A549 (cell line): Measurements from ENCODE around the gene SNRK. TPM values are rescaled to one million over a fixed set of nuclear protein-coding genes. Genes with fewer than 3 reads are reported as not detected.

Experiments
- ATAC-seq, 2 experiments: fragments of 200-7000 bp in 1 of 2; fragments of >200 bp in 1 of 2; cut with Nextera tagmentation in 1 of 2; cut with Tn5 transposase in 1 of 2; 3 replicates each; pipeline versions ENCODE4 v1.8.0 to v1.9.1; 2018 to 2020; ENCODE audit warnings: mild to moderate bottlenecking in 1 of 2, moderate library complexity in 1 of 2
- CTCF ChIA-PET: fragments of 300-600 bp; sonication (Branson Sonifier 250); formaldehyde crosslinking; extraction: SDS; loops from one replicate; lab custom pipeline; 2021; ENCODE audit warnings: antibody characterized with exemption, inconsistent platforms; lab: Yijun Ruan, JAX
- POLR2A ChIA-PET: fragments of 350-600 bp; formaldehyde crosslinking; extraction: SDS; loops from one replicate; lab custom pipeline; 2021; ENCODE audit warnings: antibody characterized with exemption, inconsistent platforms; lab: Yijun Ruan, JAX
- DNase-seq, 2 experiments: peaks; one replicate each; pipeline versions ENCODE4 v3.0.0 to v3.0.0-alpha.2; 2011 to 2016; ENCODE audit warnings: low read depth in 1 of 2, low spot score in 1 of 2
- FAIRE-seq: peaks from 2 replicates; lab custom pipeline; 2011; peaks lifted over from hg19 to GRCh38; lab: Jason Lieb, UNC
- H3K27ac ChIP-seq, 2 experiments: fragments of >200 bp; sonication (Bioruptor Twin); formaldehyde crosslinking; 3 replicates each; pipeline ENCODE4 v1.5.1; 2016 to 2017
- H3K4me1 ChIP-seq: fragments of >200 bp; sonication (Bioruptor Twin); formaldehyde crosslinking; 3 replicates; pipeline ENCODE4 v1.6.1; 2016
- H3K4me2 ChIP-seq: fragments of >200 bp; sonication (Bioruptor Twin); formaldehyde crosslinking; 3 replicates; pipeline ENCODE4 v1.6.1; 2016
- H3K4me3 ChIP-seq: fragments of >200 bp; sonication (Bioruptor Twin); formaldehyde crosslinking; 3 replicates; pipeline ENCODE4 v1.5.1; 2016
- H3K9me3 ChIP-seq: fragments of >200 bp; sonication (Bioruptor Twin); formaldehyde crosslinking; 3 replicates; pipeline ENCODE4 v1.6.1; 2016
- BHLHE40 ChIP-seq: IDR thresholded peaks from 2 replicates; pipeline ENCODE4 v1.6.1; 2012; ENCODE audit warnings: low read depth, low read length, inconsistent platforms
- CBX2 ChIP-seq: fragments of 200-600 bp; sonication (generic); IDR thresholded peaks from 2 replicates; pipeline ENCODE4 v1.6.1; 2016; ENCODE audit warnings: low read depth, mild to moderate bottlenecking, borderline replicate concordance
- CBX8 ChIP-seq: fragments of 200-600 bp; sonication (generic); IDR thresholded peaks from 2 replicates; pipeline ENCODE4 v1.6.1; 2016
- EHMT2 ChIP-seq: fragments of 200-600 bp; sonication (generic); IDR thresholded peaks from 2 replicates; pipeline ENCODE4 v1.6.1; 2016; ENCODE audit warnings: antibody characterized with exemption, low read depth, mild to moderate bottlenecking, moderate library complexity
- ESRRA ChIP-seq: fragments of 150-350 bp; IDR thresholded peaks from 2 replicates; pipeline ENCODE4 v1.6.1; 2014; ENCODE audit warnings: mild to moderate bottlenecking, low read length, borderline replicate concordance
- GATA3 ChIP-seq: IDR thresholded peaks from 2 replicates; pipeline ENCODE4 v1.6.1; 2012; ENCODE audit warnings: borderline replicate concordance
- HOXB13 ChIP-seq: fragments of 250-450 bp; sonication (Bioruptor Pico); IDR thresholded peaks from 2 replicates; pipeline ENCODE4 v1.5.0; 2020; ENCODE audit warnings: low read depth, mild to moderate bottlenecking, moderate library complexity
- KDM1A ChIP-seq: fragments of 200-600 bp; sonication (generic); IDR thresholded peaks from 2 replicates; pipeline ENCODE4 v1.6.1; 2016; ENCODE audit warnings: low read depth, mild to moderate bottlenecking
- MYC ChIP-seq: IDR thresholded peaks from 2 replicates; pipeline ENCODE4 v1.6.1; 2012; ENCODE audit warnings: mild to moderate bottlenecking, inconsistent platforms, low read length, improper control_type of control experiment, borderline replicate concordance
- PHF8 ChIP-seq: fragments of 200-600 bp; sonication (generic); IDR thresholded peaks from 2 replicates; pipeline ENCODE4 v1.6.1; 2016; ENCODE audit warnings: low read depth, mild to moderate bottlenecking, antibody characterized with exemption, moderate library complexity, borderline replicate concordance
- POLR2A ChIP-seq: IDR thresholded peaks from 2 replicates; pipeline ENCODE4 v1.6.1; 2012; ENCODE audit warnings: mild to moderate bottlenecking, low read length
- POLR2AphosphoS2 ChIP-seq: conservative IDR thresholded peaks from 2 replicates; pipeline ENCODE4 v1.6.1; 2012; ENCODE audit warnings: low read length, improper control_type of control experiment, inconsistent platforms
- RAD21 ChIP-seq, 2 experiments: fragments of >200 bp in 1 of 2; sonication (Bioruptor Twin) in 1 of 2; formaldehyde crosslinking in 1 of 2; IDR thresholded peaks in 1 of 2; conservative IDR thresholded peaks in 1 of 2; 2 replicates in 1 of 2; 3 replicates in 1 of 2; pipeline ENCODE4 v1.6.1; 2012 to 2018; ENCODE audit warnings: inconsistent platforms in 1 of 2
- RCOR1 ChIP-seq: fragments of 150-350 bp; IDR thresholded peaks from 2 replicates; pipeline ENCODE4 v1.6.1; 2014; ENCODE audit warnings: antibody characterized with exemption, low read length, low read depth
- RFX5 ChIP-seq: fragments of 450-650 bp; IDR thresholded peaks from 2 replicates; pipeline ENCODE4 v1.7.1; 2014; ENCODE audit warnings: antibody characterized with exemption, mild to moderate bottlenecking, moderate library complexity
- TP53 ChIP-seq: fragments of 250-450 bp; sonication (Bioruptor Pico); IDR thresholded peaks from 2 replicates; pipeline ENCODE4 v1.5.0; 2021; ENCODE audit warnings: mild to moderate bottlenecking, moderate library complexity
- ZFP36 ChIP-seq: fragments of 450-650 bp; IDR thresholded peaks from 2 replicates; pipeline ENCODE4 v1.6.1; 2014; ENCODE audit warnings: borderline replicate concordance; ENCODE audit not compliant: partially characterized antibody
- WGBS: methylation state at CpG from one replicate; pipeline ENCODE4 v1.1.6; 2017; ENCODE audit errors: missing lambda C conversion rate; 5-methylcytosine and 5-hydroxymethylcytosine counted together
- polyA plus RNA-seq, 4 experiments: library from polyadenylated mRNA; depleted of rRNA in 3 of 4; stranded (reverse); fragments of >200 nt; fragmentation: RNase III in 1 of 4; extraction: RNeasy Plus Mini Kit Qiagen cat#74134 plus additional on column Dnase treatment in 1 of 4; gene quantifications; 2 replicates in 3 of 4; 3 replicates in 1 of 4; pipeline ENCODE4 v1.2.3, GENCODE V29; 2011 to 2017
- TF ChIP-seq, protein P1 (sequence below): fragments of 200-600 bp; sonication (generic); IDR thresholded peaks from 2 replicates; pipeline ENCODE4 v1.6.1; 2016; ENCODE audit warnings: antibody characterized with exemption, mild to moderate bottlenecking, moderate library complexity
- TF ChIP-seq, protein P2 (sequence below): fragments of 250-450 bp; sonication (Bioruptor Pico); IDR thresholded peaks from 2 replicates; pipeline ENCODE4 v1.5.0; 2020; ENCODE audit warnings: low read depth, mild to moderate bottlenecking, moderate library complexity
- TF ChIP-seq, protein P3 (sequence below): fragments of >200 bp; sonication (Bioruptor Twin); formaldehyde crosslinking; IDR thresholded peaks from 2 replicates; pipeline ENCODE4 v1.6.1; 2016
- TF ChIP-seq, protein P4 (sequence below): fragments of 150-350 bp; IDR thresholded peaks from 2 replicates; pipeline ENCODE4 v1.6.1; 2014; ENCODE audit warnings: low read depth, mild to moderate bottlenecking, low read length

The SNRK gene
- polyA plus RNA-seq, 2 of the 4 experiments (the other 2 are of a cell fraction): 3.5 to 7.2 TPM

DNA sequence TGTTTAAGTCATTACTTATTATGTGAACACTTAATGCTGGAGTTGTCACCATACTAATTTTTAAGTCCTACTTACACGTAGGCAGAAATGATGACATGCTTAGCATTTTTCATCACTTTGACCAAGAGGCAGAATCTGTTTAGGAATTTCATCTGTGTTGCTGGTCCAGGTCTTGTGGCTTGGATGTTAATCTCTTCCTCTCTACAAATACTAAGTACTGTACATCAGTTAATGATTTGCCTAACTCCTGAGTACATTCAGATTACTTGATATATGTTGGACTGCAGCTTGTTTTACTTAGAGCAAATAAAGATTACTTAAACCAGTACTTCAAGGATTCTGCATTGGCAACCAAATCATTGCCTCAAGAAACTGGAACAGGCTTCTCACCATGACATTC, 8.6 kb downstream of the SNRK start:
- no peak overlapping the region for H3K4me3 ChIP-seq
- H3K27ac ChIP-seq: no peak overlapping the region; a peak in 1 of 6 replicates
- ATAC-seq (no peak), FAIRE-seq (no peak), DNase-seq (no peak)
- ChIA-PET CTCF (no interaction called here), POLR2A (no interaction called here)
- H3K4me1 ChIP-seq: peaks cover 28% of the 10 kb centered on the region
- no peak for TF ChIP-seq RCOR1
- WGBS: 58% methylated on average over 1 of the region's 1 CpG
- peak overlapping the region; percentile 31; the same call in 2 of the 3 replicates for H3K4me2 ChIP-seq
- no peaks in the 10 kb centered on the region for H3K9me3 ChIP-seq

DNA sequence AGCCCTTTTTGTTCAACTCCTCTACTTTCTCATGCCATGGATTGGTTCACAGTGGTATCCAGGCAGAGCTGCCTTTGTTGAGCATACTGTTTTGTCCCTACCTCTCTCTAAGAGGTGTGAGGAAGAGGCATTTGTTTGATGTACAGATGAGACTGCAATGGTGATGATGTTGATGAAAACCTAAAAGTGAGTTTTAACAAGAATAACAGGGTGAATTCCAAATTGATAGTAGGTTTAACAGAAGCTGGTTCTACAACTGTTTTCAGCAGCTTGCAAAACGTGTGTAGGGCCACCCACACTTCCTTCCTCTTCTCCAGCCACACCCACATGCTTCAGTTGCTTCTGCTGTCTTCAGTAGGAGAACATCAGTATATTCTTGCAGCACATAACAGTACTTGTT, 10.2 kb downstream of the SNRK start:
- no peak for TF ChIP-seq EHMT2
- TF ChIP-seq CBX8: no peak
- no peak for TF ChIP-seq POLR2A
- TF ChIP-seq TP53 (CRISPR knock-in tag): no peak
- TF ChIP-seq BHLHE40: no peak
- TF ChIP-seq ESRRA: no peak
- no peak for TF ChIP-seq ZFP36
- no peak overlapping the region for H3K27ac ChIP-seq
- no peak overlapping the region for H3K4me3 ChIP-seq
- H3K4me1 ChIP-seq: peaks cover 28% of the 10 kb centered on the region
- no peak overlapping the region for H3K4me2 ChIP-seq
- FAIRE-seq (no peak), DNase-seq (no peak), ATAC-seq (no peak)
- POLR2A ChIA-PET: no interaction called here
- 42% methylated on average over 1 of the region's 1 CpG for WGBS
- CTCF ChIA-PET: no interaction called here
- H3K9me3 ChIP-seq: no peaks in the 10 kb centered on the region

DNA sequence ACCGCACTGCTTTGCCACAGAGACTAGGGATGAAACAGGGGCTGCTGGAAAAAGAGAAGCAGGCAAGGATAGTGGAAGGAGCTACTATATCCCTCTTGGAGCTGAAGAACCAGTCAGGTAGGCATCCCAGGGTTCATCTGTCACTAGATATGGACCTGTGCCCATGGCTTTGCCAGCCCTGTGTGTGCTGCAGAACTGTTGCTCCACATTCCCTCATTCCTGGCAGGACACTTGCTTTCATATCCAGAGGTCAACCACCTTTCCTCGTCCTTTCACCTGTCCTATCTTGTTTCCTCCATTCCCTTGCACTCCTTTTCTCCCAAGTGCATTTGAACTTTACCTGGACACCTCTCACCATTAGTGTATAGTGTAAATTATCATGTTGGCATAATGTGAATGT, 12.0 kb downstream of the SNRK start:
- no peak for FAIRE-seq
- POLR2A ChIA-PET: no interaction called here
- 90% methylated on average over 2 of the region's 2 CpGs for WGBS

DNA sequence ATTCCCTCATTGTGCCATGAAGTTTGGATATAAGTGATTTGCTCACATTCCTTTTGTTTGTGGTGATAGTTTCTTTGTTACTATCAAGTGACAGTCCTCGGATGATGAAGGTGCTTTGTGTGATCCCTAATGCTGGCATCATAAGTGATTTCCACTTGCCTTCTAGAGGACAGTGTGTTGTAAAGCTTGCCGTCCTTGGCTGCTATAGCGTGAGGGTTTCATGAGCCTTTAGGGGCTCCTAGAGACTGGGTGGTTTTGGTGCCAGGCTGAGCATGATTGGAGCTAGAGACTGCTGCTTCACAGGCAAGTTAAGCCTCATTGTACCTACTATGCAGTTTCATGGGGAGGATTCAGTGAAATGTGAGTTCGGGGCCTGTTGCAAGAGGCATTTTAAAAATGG, 12.4 kb downstream of the SNRK start:
- ATAC-seq (no peak), FAIRE-seq (no peak), DNase-seq (no peak)
- ChIA-PET CTCF (interaction anchor here (1.0 to 1.3 kb wide), 2 partner anchors 9 to 14 kb away, joined by 3 read pairs; no protein-coding TSS in a partner anchor), POLR2A (no interaction called here)
- Histone ChIP-seq H3K4me1 (peaks cover 24% of the 10 kb centered on the region), H3K27ac (no peak overlapping the region), H3K4me2 (no peak overlapping the region), H3K4me3 (no peak overlapping the region), H3K9me3 (no peaks in the 10 kb centered on the region)
- WGBS: 72% methylated on average over 4 of the region's 4 CpGs
- TF ChIP-seq, protein P1, sequence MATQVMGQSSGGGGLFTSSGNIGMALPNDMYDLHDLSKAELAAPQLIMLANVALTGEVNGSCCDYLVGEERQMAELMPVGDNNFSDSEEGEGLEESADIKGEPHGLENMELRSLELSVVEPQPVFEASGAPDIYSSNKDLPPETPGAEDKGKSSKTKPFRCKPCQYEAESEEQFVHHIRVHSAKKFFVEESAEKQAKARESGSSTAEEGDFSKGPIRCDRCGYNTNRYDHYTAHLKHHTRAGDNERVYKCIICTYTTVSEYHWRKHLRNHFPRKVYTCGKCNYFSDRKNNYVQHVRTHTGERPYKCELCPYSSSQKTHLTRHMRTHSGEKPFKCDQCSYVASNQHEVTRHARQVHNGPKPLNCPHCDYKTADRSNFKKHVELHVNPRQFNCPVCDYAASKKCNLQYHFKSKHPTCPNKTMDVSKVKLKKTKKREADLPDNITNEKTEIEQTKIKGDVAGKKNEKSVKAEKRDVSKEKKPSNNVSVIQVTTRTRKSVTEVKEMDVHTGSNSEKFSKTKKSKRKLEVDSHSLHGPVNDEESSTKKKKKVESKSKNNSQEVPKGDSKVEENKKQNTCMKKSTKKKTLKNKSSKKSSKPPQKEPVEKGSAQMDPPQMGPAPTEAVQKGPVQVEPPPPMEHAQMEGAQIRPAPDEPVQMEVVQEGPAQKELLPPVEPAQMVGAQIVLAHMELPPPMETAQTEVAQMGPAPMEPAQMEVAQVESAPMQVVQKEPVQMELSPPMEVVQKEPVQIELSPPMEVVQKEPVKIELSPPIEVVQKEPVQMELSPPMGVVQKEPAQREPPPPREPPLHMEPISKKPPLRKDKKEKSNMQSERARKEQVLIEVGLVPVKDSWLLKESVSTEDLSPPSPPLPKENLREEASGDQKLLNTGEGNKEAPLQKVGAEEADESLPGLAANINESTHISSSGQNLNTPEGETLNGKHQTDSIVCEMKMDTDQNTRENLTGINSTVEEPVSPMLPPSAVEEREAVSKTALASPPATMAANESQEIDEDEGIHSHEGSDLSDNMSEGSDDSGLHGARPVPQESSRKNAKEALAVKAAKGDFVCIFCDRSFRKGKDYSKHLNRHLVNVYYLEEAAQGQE: no peak
- TF ChIP-seq GATA3: no peak
- no peak for TF ChIP-seq RAD21 (conservative IDR thresholded peaks at IDR 0.05 in 1 of 2, IDR thresholded peaks at IDR 0.05 in 1 of 2)
- no peak for TF ChIP-seq CBX2
- TF ChIP-seq HOXB13 (CRISPR knock-in tag): no peak

More for the DNA sequence above, 12.0 kb downstream of the SNRK start:
- Histone ChIP-seq H3K4me2 (no peak overlapping the region), H3K4me3 (no peak overlapping the region), H3K27ac (no peak overlapping the region), H3K9me3 (no peaks in the 10 kb centered on the region), H3K4me1 (peaks cover 28% of the 10 kb centered on the region)
- ATAC-seq (no peak), DNase-seq (no peak)
- CTCF ChIA-PET: interaction anchor here (1.0 to 1.3 kb wide), 2 partner anchors 8 to 13 kb away, joined by 3 read pairs; no protein-coding TSS in a partner anchor
- no peak for TF ChIP-seq ESRRA
- TF ChIP-seq, protein P2, sequence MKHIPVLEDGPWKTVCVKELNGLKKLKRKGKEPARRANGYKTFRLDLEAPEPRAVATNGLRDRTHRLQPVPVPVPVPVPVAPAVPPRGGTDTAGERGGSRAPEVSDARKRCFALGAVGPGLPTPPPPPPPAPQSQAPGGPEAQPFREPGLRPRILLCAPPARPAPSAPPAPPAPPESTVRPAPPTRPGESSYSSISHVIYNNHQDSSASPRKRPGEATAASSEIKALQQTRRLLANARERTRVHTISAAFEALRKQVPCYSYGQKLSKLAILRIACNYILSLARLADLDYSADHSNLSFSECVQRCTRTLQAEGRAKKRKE (CRISPR knock-in tag): no peak
- TF ChIP-seq, protein P3, sequence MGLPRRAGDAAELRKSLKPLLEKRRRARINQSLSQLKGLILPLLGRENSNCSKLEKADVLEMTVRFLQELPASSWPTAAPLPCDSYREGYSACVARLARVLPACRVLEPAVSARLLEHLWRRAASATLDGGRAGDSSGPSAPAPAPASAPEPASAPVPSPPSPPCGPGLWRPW: no peak
- no peak for TF ChIP-seq TP53 (CRISPR knock-in tag)
- TF ChIP-seq, protein P4, sequence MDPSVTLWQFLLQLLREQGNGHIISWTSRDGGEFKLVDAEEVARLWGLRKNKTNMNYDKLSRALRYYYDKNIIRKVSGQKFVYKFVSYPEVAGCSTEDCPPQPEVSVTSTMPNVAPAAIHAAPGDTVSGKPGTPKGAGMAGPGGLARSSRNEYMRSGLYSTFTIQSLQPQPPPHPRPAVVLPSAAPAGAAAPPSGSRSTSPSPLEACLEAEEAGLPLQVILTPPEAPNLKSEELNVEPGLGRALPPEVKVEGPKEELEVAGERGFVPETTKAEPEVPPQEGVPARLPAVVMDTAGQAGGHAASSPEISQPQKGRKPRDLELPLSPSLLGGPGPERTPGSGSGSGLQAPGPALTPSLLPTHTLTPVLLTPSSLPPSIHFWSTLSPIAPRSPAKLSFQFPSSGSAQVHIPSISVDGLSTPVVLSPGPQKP: no peak
- TF ChIP-seq PHF8: no peak
- TF ChIP-seq MYC: no peak
- no peak for TF ChIP-seq RFX5
- no peak for TF ChIP-seq EHMT2
- TF ChIP-seq POLR2AphosphoS2: no peak
- no peak for TF ChIP-seq KDM1A
